Measurements from ENCODE around the gene OSM. TPM values are rescaled to one million over a fixed set of nuclear protein-coding genes. Genes with fewer than 3 reads are reported as not detected.

OSM gene
- total RNA-seq, 1 experiment from 2014 or later: not detected

- peak overlapping the region; percentile 76 for H3K9ac ChIP-seq (ENCODE audit: low read length)
Observed at GRCh38 chr22:30226192-30226832, 40.3 kb downstream of the OSM start.

GRCh38 chr22:30225220-30225927 is 41.3 kb downstream of the OSM start:
- POLR2A ChIA-PET (ENCODE audit: unreplicated experiment): interaction anchor here (0.6 to 0.7 kb wide), 2 partner anchors 16 to 23 kb away, joined by 3 read pairs; no protein-coding TSS in a partner anchor
- no peaks in the 10 kb centered on the region for H3K9me3 ChIP-seq (ENCODE audit: low read length)
- no peak overlapping the region for H3K4me3 ChIP-seq (ENCODE audit: low read length)
- H4K20me1 ChIP-seq (ENCODE audit: low read length): no peaks in the 10 kb centered on the region
- H3K79me2 ChIP-seq (ENCODE audit: low read length): no peaks in the 10 kb centered on the region
- H3F3A ChIP-seq (ENCODE audit: low read length, unreplicated experiment): peaks cover 3% of the 10 kb centered on the region
- CTCF ChIA-PET: interaction anchor here (0.6 kb wide), 1 partner anchor 18 kb away, joined by 6 read pairs; no protein-coding TSS in a partner anchor
- H2AFZ ChIP-seq (ENCODE audit: low read length): no peak overlapping the region
- H3K9ac ChIP-seq (ENCODE audit: low read length): peak overlapping the region; percentile 76
- intact Hi-C loops (cut with micrococcal nuclease): no loop called here
- no peaks in the 10 kb centered on the region for H3K36me3 ChIP-seq (ENCODE audit: low read depth, low read length)
- TF ChIP-seq EZH2phosphoT487 (IDR thresholded peaks at IDR 0.05; ENCODE audit: borderline replicate concordance, low read length) (no peak), EZH2 (IDR thresholded peaks at IDR 0.05; ENCODE audit: low read length, unreplicated experiment) (no peak)
- BruUV-seq (replicated peaks): no TSS peak
- H3K27ac ChIP-seq (ENCODE audit: low read length): peak overlapping the region; percentile 92
- no peak; the same call in 1 of the 2 replicates for ATAC-seq
- H3K4me1 ChIP-seq (ENCODE audit: insufficient read depth, low read length): peaks cover 53% of the 10 kb centered on the region
- H3K27me3 ChIP-seq (ENCODE audit: low read length): no peaks in the 10 kb centered on the region
- peak; percentile 40 for DNase-seq
- H3K9me2 ChIP-seq (replicated peaks; ENCODE audit: low read length): no peaks in the 10 kb centered on the region
- H3K4me2 ChIP-seq (ENCODE audit: low read length): no peak overlapping the region

More at GRCh38 chr22:30226192-30226832, 40.3 kb downstream of the OSM start:
- Histone ChIP-seq H3K79me2 (ENCODE audit: low read length) (no peaks in the 10 kb centered on the region), H3K4me1 (ENCODE audit: insufficient read depth, low read length) (peaks cover 53% of the 10 kb centered on the region), H4K20me1 (ENCODE audit: low read length) (no peaks in the 10 kb centered on the region), H3K36me3 (ENCODE audit: low read depth, low read length) (no peaks in the 10 kb centered on the region), H3K27ac (ENCODE audit: low read length) (peak overlapping the region; percentile 92), H3K4me2 (ENCODE audit: low read length) (no peak overlapping the region), H3K27me3 (ENCODE audit: low read length) (no peaks in the 10 kb centered on the region), H2AFZ (ENCODE audit: low read length) (no peak overlapping the region), H3F3A (ENCODE audit: low read length, unreplicated experiment) (peaks cover 3% of the 10 kb centered on the region), H3K9me2 (replicated peaks; ENCODE audit: low read length) (no peaks in the 10 kb centered on the region), H3K4me3 (ENCODE audit: low read length) (no peak overlapping the region), H3K9me3 (ENCODE audit: low read length) (no peaks in the 10 kb centered on the region)
- TF ChIP-seq EZH2 (IDR thresholded peaks at IDR 0.05; ENCODE audit: low read length, unreplicated experiment): no peak
- TF ChIP-seq EZH2phosphoT487 (IDR thresholded peaks at IDR 0.05; ENCODE audit: borderline replicate concordance, low read length): no peak
- TF ChIP-seq CTCF (conservative IDR thresholded peaks at IDR 0.05; ENCODE audit: low read depth, low read length): no peak
- TSS peak; percentile 83 for BruUV-seq (replicated peaks)
- DNase-seq (peak; percentile 61), ATAC-seq (peak; percentile 63)
- intact Hi-C loops (cut with micrococcal nuclease): no loop called here
- ChIA-PET POLR2A (ENCODE audit: unreplicated experiment) (no interaction called here), CTCF (no interaction called here)

- H3K4me1 ChIP-seq (ENCODE audit: insufficient read depth, low read length): peaks cover 49% of the 10 kb centered on the region
- ATAC-seq: peak; percentile 49
- CTCF ChIA-PET: no interaction called here
- H2AFZ ChIP-seq (ENCODE audit: low read length): no peak overlapping the region
- no peak overlapping the region for H3K4me3 ChIP-seq (ENCODE audit: low read length)
- no peaks in the 10 kb centered on the region for H3K27me3 ChIP-seq (ENCODE audit: low read length)
- H3K9me3 ChIP-seq (ENCODE audit: low read length): no peaks in the 10 kb centered on the region
- DNase-seq: peak; percentile 79
- peak overlapping the region; percentile 76 for H3K9ac ChIP-seq (ENCODE audit: low read length)
- H3K27ac ChIP-seq (ENCODE audit: low read length): peak overlapping the region; percentile 92
- no peaks in the 10 kb centered on the region for H4K20me1 ChIP-seq (ENCODE audit: low read length)
- intact Hi-C loops (cut with micrococcal nuclease): no loop called here
- peak overlapping the region; percentile 29; the same call in 1 of the 2 replicates for H3K4me2 ChIP-seq (ENCODE audit: low read length)
- H3F3A ChIP-seq (ENCODE audit: low read length, unreplicated experiment): peaks cover 3% of the 10 kb centered on the region
- POLR2A ChIA-PET (ENCODE audit: unreplicated experiment): interaction anchor here (0.5 kb wide), 1 partner anchor 15 kb away, joined by 5 read pairs; no protein-coding TSS in a partner anchor
- H3K36me3 ChIP-seq (ENCODE audit: low read depth, low read length): no peaks in the 10 kb centered on the region
- TSS peak; percentile 8 for BruUV-seq (replicated peaks)
- TF ChIP-seq EZH2 (IDR thresholded peaks at IDR 0.05; ENCODE audit: low read length, unreplicated experiment) (no peak), CTCF (conservative IDR thresholded peaks at IDR 0.05; ENCODE audit: low read depth, low read length) (0 out of 2 replicates have a peak, but pooled peaks have one; percentile 22)
- H3K9me2 ChIP-seq (replicated peaks; ENCODE audit: low read length): no peaks in the 10 kb centered on the region
- no peaks in the 10 kb centered on the region for H3K79me2 ChIP-seq (ENCODE audit: low read length)
Observed at GRCh38 chr22:30224161-30224857, 42.3 kb downstream of the OSM start.
